ENCODE results near the gene KDM4B.

Gene KDM4B

GRCh38 chr19:5125376-5125775, 156.5 kb downstream of the KDM4B start:
- FAIRE-seq (no peak), DNase-seq (ENCODE audit: insufficient read length, low spot score) (no peak)
- TF ChIP-seq CTCF (IDR thresholded peaks at IDR 0.05; ENCODE audit: insufficient read depth, missing control alignments): no peak

GRCh38 chr19:5125797-5126497, 157.0 kb downstream of the KDM4B start:
- no peak for TF ChIP-seq CTCF (IDR thresholded peaks at IDR 0.05; ENCODE audit: insufficient read depth, missing control alignments)
- DNase-seq (ENCODE audit: insufficient read length, low spot score) (no peak), FAIRE-seq (no peak)

GRCh38 chr19:5126498-5127223, 157.7 kb downstream of the KDM4B start:
- FAIRE-seq: no peak
- no peak for TF ChIP-seq CTCF (IDR thresholded peaks at IDR 0.05; ENCODE audit: insufficient read depth, missing control alignments)
- no peak for DNase-seq (ENCODE audit: insufficient read length, low spot score)

- FAIRE-seq: no peak
- TF ChIP-seq CTCF (IDR thresholded peaks at IDR 0.05; ENCODE audit: insufficient read depth, missing control alignments): no peak
- no peak for DNase-seq (ENCODE audit: insufficient read length, low spot score)
Measured at GRCh38 chr19:5127717-5128116, 158.8 kb downstream of the KDM4B start.

- DNase-seq (ENCODE audit: insufficient read length, low spot score): no peak
- no peak for FAIRE-seq
- no peak for TF ChIP-seq CTCF (IDR thresholded peaks at IDR 0.05; ENCODE audit: insufficient read depth, missing control alignments)
Measured at GRCh38 chr19:5128251-5128935, 159.5 kb downstream of the KDM4B start.

- no peak for FAIRE-seq
- no peak for DNase-seq (ENCODE audit: insufficient read length, low spot score)
- no peak for TF ChIP-seq CTCF (IDR thresholded peaks at IDR 0.05; ENCODE audit: insufficient read depth, missing control alignments)
Measured at GRCh38 chr19:5128936-5129389, 160.1 kb downstream of the KDM4B start.

Measured in D721Med (cell line).